HG03342 (cell line): Measurements from ENCODE around the gene CLCN4.
A peak's percentile ranks its signal among the peaks of the same experiment; 100 is the strongest.

ENCODE experiments used
- ATAC-seq: cut with Tn5 transposase; IDR thresholded peaks from one replicate; pipeline ENCODE4 v1.9.1; 2021; ENCODE audit warnings: mild to moderate bottlenecking, moderate library complexity; ENCODE audit not compliant: unreplicated experiment

Gene CLCN4

GRCh38 chrX:10128386-10128785 is 28.4 kb upstream of the CLCN4 start:
- no peak for ATAC-seq

- ATAC-seq: no peak
Measured at GRCh38 chrX:10129229-10129628, 27.5 kb upstream of the CLCN4 start.

- ATAC-seq: no peak
Measured at GRCh38 chrX:10130354-10130753, 26.4 kb upstream of the CLCN4 start.

DNA sequence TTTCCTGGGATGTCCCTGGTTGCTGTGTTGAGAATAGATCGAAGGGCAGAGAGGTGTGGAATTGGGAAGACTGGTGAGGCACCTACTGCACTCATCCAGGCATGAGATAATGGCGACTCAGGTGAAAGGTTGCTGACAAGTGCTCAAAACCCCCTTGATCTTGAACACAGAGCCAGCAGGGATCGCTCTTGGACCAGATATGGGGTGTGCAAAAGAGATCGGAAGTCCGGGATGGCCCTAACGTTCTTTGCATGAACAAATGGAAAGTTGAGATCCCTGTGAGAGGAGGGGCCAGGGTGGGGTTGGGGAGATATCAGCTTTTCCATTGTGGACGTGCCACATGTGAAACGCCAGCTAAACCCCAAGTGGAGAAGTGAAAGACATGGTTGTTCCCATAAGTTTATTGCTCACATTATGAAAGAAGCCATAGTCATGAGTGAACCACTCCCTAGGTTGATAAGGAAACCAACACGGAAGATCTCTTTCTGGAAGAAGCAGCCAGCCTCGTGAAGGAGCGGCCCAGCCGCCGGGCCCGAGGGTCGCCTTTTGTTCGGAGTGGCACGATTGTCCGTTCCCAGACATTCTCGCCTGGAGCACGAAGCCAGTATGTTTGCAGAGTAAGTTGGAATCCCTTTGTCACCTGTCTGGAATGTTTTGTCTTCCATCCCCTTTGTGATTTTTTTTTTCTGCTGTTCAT is 22.6 kb upstream of the CLCN4 start:
- no peak for ATAC-seq

DNA sequence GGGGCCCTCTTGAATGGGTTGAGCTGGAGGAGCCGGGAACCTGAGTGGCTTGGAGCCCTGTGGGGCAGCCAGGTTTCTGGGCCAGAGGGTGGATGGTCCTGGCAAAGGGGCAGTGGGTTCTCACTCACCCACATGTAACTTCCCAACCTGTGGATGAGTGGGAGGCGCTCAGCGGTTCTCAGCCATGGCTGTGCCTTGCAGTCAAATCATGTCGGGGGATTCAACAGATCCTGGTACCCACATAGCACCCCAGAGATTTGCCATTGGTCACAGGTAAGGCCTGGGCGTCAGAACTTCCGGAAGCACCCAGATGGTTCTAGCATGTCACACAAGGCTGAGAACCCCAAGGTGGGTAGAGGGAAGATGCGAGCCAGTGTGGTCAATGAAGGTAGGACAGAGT is 21.9 kb upstream of the CLCN4 start:
- no peak for ATAC-seq

- no peak for ATAC-seq
Measured at GRCh38 chrX:10135561-10136399, 21.0 kb upstream of the CLCN4 start.

- ATAC-seq: no peak
Measured at GRCh38 chrX:10138726-10139125, 18.0 kb upstream of the CLCN4 start.

GRCh38 chrX:10140264-10140663 is 16.5 kb upstream of the CLCN4 start:
- no peak for ATAC-seq

DNA sequence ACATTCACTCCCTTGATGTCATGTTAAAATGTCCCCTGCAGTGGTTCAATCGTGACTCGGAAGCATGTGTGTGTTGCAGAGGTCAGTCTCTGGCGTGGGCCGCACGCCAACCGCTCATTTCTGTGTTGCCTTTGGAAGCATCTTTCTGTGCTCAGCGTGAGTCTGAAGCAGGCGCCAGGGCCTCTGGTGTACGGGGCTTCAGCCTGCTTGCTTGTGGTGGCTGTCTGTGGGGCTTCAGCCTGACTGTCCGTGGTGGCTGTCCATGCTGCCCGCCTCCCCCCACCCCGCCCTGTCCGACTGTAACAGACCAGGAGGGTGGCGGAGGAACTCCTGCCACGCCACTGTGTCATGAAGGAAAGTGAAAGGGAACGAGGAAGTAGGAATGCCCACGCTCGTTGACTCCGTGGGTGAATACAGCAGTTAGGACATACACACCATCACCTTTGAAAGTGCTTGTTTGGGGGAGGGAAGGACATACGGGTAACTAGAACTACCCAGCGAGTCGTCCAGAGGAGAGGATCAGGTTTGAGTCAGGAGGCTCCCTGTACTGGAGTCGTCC is 14.7 kb upstream of the CLCN4 start:
- ATAC-seq: no peak

GRCh38 chrX:10143071-10143983 is 13.4 kb upstream of the CLCN4 start:
- no peak for ATAC-seq

DNA sequence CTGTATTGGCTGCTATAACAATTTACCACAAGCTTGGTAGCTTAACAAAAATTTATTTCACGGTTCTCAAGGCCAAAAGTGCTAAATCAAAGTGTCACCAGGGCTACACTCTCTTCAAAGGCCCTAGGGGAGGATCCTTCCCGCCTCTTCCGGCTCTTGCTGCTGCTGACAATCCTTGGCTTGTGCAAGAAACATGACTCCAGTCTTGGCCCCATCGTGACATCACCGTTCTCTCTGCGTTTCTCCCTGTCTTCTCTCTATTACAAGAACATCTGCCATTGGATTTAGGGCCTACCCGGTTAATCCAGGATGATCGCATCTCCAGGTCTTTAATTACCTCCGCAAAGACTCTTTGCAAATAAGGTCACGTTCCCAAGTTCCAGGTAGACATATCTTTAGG is 10.4 kb upstream of the CLCN4 start:
- no peak for ATAC-seq

DNA sequence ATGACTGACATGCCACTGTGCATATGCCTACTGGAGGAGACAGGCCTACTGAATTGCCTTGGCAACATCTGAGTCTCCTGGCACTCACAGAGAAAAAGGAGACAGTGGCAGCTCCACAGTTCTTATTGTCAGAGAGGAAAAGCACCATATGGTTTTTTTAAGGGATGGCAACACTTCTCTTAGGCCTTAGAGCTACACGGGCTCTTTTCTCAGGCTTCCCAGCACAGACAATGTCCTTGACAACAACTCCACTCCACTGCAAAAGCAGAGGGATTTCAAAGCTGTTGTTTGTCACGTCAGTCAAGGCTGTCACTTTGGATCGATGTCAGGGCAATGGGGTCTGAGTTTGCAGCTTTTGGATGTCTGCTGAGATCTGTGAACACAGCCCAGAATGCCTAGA is 4.7 kb upstream of the CLCN4 start:
- ATAC-seq: no peak

GRCh38 chrX:10155137-10155536 is 1.6 kb upstream of the CLCN4 start:
- ATAC-seq: no peak

DNA sequence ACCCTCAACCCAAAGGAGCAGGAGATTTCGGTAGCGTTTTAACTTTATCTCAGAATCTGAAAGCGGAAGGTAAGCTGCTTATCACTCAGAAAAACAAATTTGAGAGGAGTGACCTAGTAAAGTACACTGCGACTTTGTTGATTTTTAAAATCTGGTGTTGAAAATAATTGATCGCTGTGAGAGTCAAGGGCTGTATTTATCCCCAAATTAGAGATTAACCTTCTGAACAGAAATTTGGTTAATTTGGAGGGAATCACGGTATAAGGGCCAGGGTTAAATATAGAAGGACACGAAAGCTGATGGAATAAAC is 212 bp downstream of the CLCN4 start:
- ATAC-seq: peak; percentile 6

DNA sequence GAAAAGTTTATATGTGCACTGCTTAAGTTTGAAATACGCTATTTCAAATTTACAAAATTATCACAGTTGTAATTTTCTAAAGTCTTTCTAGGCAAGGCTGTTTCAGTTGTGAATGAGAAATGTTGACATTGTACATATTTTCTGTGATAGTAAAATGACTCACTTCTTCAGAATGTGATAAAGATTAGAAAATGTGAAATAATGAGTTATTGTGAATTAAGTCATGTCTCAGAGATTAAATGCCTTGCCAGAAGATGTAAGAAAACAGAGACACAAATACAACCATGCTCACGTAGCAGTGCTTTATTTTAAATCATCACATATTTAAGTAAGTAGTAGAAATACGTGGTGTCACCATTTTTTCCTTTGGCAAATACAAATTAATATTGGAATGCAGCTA is 768 bp downstream of the CLCN4 start:
- no peak for ATAC-seq

GRCh38 chrX:10158279-10159144 is 1.7 kb downstream of the CLCN4 start:
- peak; percentile 42 for ATAC-seq

DNA sequence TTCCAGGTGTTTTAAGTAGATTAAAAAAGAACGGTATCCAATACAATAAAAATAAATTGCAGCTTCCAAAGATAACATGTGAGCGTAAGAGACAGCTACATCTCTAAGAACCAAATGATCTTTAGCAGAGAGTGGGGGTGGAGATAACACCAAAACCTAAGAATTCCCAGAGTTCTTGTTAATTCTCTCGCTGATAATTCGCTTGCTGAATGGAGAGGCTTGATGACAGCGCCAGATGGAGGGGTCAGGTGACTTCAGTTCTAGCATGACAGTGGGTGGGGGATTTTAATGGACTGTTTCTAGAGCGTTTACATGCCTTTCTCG is 2.3 kb downstream of the CLCN4 start:
- no peak for ATAC-seq

DNA sequence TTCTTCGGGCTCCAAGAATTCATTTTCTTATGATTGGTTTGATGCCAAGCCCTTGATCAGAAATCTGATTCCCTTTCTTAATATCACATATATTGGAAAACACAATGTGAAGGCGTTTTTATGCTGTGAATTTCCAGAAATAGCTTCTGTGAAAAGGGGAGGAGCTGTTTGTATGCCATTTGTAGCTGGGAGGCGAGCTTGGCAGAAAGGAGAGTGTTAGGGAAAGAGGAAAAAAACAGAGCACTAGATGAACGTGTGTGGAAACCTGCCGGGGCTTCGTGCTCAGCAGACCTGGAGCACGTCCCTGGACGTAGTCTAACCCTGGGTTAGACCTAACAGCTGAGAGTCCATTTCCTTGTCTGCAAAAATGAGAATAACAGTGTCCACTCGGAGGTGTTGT is 3.4 kb downstream of the CLCN4 start:
- ATAC-seq: no peak

- ATAC-seq: no peak
Measured at GRCh38 chrX:10163031-10163430, 6.3 kb downstream of the CLCN4 start.

DNA sequence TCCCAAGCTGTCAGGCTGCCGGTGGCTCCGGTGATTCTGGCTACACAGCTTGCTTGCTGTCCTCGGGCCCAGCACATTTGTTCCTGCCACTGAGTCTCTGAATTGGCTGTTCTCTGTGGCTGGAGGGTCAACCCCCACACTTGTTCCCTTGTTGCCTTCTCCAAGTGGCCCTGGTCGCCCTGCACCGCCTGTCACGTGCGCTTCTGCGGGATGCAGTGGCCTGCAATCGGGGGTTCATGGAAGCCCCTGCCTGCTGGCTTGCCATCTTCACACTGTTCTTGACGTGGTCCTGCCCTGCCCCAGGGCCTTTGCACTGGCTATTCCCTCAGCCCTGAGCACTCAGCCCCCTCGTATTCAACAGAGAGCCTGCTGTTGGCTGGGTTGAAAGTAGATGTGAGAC is 8.1 kb downstream of the CLCN4 start:
- no peak for ATAC-seq
